GM18505 (cell line): ENCODE data around the gene MGMT.

Experiments
- ATAC-seq: cut with Tn5 transposase; IDR thresholded peaks from one replicate; pipeline ENCODE4 v1.9.1; 2021; ENCODE audit not compliant: unreplicated experiment
- POLR2A ChIP-seq: IDR thresholded peaks from 4 replicates; pipeline ENCODE4 v1.6.1; 2011; ENCODE audit warnings: borderline replicate concordance; ENCODE audit not compliant: insufficient read depth, insufficient read length; ENCODE audit errors: extremely low read depth

Gene MGMT

DNA sequence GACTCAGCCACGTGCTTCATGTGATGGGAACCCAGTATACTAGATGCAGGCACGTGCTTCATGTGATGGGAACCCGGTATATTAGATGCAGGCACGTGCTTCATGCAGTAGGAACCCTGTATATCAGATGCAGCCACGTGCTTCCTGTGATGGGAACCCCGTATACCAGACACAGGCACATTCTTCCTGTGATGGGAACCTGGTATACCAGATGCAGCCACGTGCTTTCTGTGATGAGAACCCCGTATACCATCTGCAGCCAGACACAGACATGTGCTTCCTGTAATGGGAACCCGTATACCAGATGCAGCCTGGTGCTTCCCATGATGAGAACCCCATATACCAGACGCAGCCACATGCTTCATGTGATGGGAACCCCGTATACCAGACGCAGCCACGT, 44.0 kb downstream of the MGMT start:
- no peak for ATAC-seq
- TF ChIP-seq POLR2A: no peak

DNA sequence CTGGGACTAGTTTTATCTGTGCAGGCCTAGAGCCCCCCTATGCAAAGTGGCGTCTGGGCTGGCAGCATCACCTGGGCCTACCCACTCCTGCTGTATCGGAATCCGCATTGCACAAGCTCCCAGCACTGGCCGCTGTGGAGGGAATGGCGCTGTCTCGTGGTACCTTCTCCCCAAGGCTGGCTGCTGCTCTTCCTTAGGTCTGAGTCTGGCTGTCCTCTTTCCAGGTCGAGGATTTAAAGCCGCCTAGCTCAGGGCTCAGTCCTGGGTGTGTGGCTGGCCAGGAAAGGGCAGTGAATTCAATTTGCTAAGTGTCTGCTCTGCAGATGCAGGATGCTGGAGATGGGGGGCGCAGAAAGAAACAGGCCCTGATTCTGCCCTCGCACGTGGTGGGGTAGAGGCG, 44.7 kb downstream of the MGMT start:
- no peak for ATAC-seq
- no peak for TF ChIP-seq POLR2A

DNA sequence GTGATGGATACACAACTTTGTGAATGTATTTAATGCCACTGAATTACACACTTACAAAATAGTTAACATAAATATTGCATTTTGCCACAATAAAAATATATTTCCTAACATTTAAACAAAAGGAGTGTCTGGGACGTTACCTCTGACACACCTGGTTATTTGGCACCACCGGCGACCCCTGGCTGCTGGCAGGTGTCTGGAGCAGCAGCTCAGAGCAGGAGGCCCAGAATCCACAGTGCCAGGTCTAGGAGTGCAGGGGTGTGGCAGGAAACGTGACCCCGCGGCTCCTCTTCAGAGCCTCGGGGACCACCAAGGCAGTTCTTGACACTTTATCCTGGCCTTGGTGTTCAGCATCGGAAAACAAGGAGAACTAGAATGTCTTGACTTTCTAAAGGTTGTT, 46.3 kb downstream of the MGMT start:
- no peak for TF ChIP-seq POLR2A
- no peak for ATAC-seq

DNA sequence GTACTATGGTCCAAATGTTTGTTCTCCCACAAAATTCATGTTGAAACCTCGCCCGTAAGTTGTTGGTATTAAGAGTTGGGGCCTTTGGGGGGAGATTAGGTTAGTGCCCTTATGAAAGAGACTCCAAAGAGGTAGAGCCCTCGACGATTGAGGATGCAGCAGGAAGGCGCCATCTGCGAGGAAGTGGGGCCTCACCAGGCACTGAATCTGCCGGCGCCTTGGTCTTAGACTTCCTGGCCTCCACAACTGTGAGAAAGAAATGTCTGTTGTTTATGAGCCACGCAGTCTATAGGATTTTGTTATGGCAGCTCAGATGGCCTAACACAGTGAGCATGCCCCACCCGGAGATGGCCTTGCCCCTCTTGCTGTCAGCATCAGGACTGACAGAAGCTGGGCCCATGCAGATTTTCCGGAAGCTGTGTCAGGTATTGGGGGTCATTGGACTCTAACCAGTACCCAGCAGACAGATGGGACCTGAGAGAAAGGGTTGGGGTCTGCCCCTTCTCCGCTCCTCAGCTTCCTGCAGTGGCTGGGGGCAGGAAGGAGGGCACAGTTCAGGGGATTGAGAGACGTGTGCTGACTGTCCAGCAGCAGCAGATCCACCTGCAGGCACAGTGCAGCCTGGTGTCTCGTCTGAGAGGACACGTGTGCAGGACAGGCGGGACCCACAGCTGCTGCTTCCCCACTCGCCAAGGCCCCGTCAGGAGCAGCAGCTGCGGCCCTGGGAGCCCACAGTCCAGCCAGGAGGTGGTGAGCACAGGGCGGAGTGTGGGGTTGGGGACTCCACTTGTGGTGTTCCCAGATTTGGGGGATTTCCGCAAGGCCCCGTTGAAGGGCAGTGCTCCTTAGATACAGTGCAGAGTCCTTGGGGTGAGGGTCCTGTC, 47.8 kb downstream of the MGMT start:
- TF ChIP-seq POLR2A: no peak
- no peak for ATAC-seq

DNA sequence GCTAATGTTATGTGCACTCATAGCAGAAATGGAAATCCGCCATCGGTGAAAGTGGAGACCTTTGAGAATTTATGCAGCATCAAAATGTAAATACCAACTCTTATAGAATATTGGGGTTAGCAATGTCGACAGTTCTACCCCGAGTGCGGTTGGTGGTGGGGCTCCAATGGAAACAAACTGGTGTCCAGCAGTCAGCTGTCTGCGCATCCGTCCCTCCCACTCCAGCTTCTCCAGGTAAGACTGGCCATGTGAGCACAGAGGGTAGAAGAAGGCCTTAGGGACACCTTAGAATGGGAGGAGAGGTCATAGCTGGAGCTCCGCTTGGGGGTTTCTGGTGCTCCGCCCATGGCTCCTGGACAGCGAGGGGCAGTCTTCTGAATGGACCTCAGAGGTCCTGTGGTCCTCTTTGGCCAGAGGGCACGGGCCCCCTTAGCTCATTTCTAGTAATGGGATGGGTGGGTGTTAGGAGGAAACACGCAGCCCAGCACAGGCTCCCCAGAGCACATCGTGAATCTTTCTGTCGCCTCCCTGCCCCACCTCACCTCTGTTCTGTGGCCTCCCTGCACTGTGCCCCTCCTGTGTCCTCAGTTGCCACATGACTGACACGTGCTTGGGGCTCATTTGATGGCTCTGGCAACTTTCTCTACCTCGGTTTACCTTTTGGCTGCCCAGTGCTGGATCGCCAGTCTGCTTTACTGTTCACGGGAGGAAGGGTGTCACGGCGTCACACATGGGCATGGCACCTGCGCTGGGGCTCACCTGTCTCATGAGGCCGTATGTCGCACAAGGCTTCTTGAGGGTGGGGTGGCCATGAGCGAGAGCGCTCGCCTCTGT, 50.0 kb downstream of the MGMT start:
- no peak for TF ChIP-seq POLR2A
- ATAC-seq: no peak

DNA sequence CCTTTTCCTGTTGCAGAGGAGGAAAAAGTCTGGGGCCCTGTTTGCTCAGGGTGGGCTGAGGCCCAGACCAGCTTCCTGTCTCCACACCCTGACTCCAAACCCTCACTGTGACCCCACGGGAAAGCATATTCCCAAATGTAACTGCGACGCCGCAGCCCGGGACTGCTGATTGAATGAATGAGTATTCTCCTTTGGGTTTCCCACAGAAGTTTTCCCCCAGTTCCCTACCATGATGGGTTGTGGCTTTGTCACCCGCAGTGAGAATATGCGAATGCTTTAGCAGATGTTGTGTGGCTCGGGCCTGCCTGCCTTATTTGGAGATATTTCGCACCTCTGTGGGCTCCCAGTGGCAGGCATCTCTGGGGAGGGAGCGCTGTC, 50.6 kb downstream of the MGMT start:
- TF ChIP-seq POLR2A: no peak
- ATAC-seq: no peak

DNA sequence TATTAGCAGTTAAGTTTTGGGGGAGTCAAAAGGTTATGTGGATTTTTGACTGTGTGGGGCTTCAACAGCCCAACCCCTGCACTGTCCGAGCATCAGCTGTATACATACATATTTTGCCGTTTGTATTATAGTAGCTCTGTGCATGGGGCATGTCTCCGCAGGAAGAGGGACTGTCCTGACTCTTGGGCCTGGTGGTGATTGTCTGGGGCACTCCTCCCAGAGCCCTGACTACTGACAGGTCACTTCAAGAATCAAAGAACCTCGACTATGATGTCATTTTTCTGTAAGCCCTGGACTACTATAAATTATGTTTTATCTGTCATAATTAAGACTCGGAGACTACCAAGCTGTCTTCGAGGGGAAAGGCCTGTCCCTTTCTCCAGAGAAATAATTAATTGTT, 51.8 kb downstream of the MGMT start:
- no peak for ATAC-seq

DNA sequence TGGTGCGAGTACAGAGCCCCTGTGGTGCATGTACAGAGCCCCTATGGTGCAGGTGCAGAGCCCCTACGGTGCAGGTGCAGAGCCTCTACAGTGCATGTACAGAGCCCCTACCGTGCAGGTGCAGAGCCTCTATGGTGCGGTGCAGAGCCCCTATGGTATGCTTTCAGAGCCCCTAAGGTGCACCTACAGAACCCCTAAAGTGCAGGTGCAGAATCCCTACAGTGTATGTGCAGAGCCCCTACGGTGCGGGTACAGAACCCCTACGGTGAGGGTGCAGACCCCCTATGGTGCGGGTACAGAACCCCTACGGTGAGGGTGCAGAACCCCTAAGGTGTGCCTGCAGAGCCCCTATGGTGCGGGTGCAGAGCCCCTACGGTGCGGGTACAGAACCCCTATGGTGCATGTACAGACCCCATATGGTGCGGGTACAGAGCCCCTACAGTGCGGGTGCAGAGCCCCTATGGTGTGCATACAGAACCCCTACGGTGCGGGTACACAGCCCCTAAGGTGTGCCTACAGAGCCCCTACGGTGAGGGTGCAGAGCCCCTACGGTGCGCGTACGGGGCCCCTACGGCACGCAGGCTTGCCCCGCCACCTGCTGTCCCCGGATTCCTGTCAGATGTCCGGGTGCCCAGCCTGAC, 53.5 kb downstream of the MGMT start:
- no peak for TF ChIP-seq POLR2A
- no peak for ATAC-seq

More for the DNA sequence above, 51.8 kb downstream of the MGMT start:
- TF ChIP-seq POLR2A: no peak

DNA sequence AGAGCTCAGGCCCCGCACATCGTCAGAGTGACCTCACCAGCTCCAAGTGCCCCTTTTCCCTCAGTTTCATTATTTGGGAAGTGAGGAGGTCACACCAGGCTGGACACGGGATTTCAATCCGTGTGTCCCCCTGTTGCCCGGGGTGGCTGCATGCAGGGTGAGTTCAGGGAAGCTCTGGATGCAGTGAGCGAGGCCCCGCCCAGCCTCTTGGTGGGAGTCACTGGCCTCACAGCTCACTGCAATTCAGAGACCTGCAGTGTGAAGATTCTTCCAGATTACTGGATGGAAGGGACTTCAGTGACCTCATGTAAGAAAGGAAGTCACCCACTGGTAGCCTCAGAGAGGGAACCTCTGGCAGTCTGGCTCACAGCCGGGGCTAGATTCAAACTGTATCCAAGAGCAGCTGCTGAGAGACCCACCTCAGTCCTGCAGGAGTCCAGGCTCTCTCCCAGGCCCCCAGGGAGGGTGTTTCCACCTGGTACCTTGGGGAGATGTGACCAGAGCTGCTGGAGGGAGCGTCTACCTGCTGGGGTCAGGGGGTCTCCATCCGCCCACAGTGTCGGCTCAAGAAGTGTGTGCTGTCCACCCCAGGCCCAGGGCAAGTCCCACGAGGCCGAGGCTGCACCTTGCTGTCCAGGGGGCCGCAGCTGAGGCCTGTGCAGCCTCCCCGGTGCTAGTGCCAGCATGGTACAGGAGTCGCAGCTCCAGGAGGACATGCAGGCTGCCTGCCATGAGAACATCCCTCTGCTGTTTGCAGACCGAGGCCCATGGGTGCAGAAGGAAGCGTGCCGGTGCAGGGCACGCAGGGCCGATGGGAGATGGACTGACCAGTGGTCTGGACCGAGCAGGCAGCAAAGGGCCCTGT, 54.4 kb downstream of the MGMT start:
- no peak for ATAC-seq
- no peak for TF ChIP-seq POLR2A

DNA sequence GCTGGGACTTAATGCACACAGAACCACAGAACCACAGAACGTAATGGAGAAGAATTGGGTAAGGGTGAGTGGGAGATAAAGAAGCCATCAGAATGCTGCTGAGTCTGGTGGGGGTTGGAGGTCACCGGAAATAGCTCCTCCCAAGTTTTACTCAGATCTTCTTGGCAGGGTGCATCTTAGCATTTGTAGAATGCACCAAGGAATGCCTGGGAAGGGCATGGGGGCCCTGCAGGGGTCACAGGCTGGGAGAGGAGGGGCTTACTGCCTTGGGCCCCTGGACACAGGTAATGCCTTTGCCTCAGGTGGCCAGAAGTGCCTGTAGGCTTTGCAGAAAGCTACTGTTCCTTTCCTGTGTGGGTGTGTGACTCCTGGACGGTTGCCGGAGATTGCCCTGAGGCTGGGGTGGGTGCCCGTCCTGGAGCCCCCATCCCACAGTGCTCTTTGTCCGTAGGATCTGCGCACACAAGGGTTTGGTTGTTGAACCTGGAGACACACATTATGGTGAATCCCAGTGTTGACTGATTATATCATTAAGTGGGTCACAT, 55.1 kb downstream of the MGMT start:
- TF ChIP-seq POLR2A: no peak
- no peak for ATAC-seq

DNA sequence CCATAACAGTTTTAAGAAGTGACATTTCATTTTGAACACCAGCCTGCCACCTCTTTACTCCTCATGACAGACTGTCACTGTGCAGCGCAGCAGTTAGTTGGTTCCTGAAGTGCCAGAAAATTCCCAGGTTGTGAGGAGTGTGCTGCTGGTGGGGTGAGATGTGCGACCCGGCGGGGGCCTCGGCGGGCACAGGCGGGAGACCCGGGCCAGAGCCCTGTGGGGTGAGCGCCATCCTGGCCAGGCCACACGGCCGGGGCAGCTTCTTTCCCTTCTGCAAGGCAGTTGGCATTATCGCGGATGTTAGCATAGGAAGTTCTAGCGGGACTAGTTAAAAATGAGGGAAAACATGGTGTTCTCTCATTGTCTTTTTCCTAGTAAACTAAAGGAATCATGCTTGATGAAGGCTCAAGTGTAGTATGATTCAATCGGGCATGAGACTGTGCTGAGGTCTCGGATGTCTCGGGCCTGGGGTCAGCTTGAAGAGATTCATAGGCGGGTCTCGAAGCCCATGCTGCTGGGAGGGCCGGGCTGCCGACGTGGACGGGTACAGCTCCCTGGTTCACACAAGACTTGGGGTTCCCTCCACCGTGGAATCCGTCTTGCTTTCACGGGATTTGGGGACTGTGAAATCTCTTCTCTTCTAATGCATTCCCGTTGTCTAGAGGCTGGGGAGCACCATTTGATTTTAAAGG, 56.1 kb downstream of the MGMT start:
- no peak for TF ChIP-seq POLR2A
- no peak for ATAC-seq
